ENCODE results near the gene RASGRF1.

DNA sequence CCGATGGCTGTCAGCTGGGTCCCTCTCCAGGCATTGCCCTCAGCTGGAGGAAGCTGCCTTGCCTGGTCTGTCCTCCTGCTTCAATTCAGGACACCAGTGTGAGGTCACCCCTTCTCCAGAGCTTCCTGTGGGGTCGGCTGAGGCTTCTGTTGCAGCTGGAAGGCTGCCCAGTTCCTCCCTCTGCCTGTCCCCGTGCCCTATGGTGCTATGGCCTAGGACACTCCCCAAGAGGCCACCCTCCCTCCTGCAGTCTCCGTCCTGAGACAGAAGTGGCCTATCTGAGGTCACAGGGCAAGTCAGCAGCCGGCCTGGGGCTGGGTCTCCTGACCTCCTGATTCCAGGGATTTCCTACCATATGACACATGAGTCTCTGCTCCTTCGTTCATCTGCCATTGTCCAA, 57.9 kb downstream of the RASGRF1 start:
- TF ChIP-seq, protein P1, sequence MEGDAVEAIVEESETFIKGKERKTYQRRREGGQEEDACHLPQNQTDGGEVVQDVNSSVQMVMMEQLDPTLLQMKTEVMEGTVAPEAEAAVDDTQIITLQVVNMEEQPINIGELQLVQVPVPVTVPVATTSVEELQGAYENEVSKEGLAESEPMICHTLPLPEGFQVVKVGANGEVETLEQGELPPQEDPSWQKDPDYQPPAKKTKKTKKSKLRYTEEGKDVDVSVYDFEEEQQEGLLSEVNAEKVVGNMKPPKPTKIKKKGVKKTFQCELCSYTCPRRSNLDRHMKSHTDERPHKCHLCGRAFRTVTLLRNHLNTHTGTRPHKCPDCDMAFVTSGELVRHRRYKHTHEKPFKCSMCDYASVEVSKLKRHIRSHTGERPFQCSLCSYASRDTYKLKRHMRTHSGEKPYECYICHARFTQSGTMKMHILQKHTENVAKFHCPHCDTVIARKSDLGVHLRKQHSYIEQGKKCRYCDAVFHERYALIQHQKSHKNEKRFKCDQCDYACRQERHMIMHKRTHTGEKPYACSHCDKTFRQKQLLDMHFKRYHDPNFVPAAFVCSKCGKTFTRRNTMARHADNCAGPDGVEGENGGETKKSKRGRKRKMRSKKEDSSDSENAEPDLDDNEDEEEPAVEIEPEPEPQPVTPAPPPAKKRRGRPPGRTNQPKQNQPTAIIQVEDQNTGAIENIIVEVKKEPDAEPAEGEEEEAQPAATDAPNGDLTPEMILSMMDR (conservative IDR thresholded peaks at IDR 0.05; ENCODE audit: low read length): no peak
- no peak for TF ChIP-seq EZH2phosphoT487 (IDR thresholded peaks at IDR 0.05; ENCODE audit: borderline replicate concordance, low read depth, low read length)

All from OCI-LY7 (cell line).